Subcutaneous adipose tissue (tissue), 4 donors: Measurements from ENCODE around the gene ATF5. TPM values are rescaled to one million over a fixed set of nuclear protein-coding genes. Genes with fewer than 3 reads are reported as not detected.

Source experiments
- CTCF ChIP-seq: fragments of 450-650 bp; IDR thresholded peaks from one replicate; pipeline ENCODE4 v1.5.1; 2016; ENCODE audit warnings: low read depth, mild to moderate bottlenecking, control low read depth, antibody characterized with exemption, moderate library complexity
- total RNA-seq, 4 donors: library from RNA; depleted of rRNA; stranded (reverse); fragments of >200 nt; gene quantifications; one replicate each; pipeline ENCODE4 v1.1.0, GENCODE V29; 2016

Gene ATF5
- total RNA-seq, 4 donors from 2014 or later: 10.9 to 41.6 (median 17.6) TPM

GRCh38 chr19:49910179-49910578 is 18.8 kb upstream of the ATF5 start:
- no peak for TF ChIP-seq CTCF

DNA sequence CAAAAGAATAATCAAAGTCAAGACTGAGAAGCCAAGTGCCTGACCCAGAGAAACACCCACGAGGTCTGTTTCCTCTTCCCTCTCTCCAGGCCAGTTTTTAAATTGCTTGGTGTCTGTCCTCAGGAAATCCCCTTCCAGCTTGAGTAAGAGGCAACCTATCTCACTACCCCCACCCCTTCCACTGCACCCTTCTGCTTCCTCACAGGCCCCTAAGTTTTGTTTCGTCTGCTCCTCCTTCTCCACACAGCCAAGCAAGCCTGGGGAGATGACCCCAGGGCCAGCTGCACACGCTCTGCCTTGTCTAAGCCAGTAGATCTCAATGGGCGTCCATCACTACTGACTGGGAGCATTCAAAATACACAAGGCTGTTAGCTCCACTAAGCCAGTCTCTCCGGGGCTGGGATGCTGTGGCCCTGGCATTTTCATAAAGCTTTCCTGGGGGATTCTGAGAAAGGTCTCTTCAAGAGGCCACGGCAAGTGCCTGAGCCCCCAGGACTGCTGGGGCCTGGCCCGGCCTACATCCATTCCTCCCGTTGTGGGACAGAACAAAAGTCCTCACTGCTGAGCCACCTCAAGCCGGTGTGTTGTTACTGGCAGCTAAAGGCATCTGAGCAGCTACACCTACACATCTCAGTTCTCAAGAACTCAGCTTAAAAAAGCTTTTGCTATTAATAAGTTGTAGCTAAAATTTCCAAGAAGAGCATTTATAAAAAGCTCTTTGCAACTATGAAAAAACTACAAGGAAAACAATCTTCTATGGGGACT is 17.4 kb upstream of the ATF5 start:
- no peak for TF ChIP-seq CTCF

- TF ChIP-seq CTCF: no peak
These were observed 15.9 kb upstream of the ATF5 start for GRCh38 chr19:49912965-49913685.

GRCh38 chr19:49913720-49914119 is 15.3 kb upstream of the ATF5 start:
- TF ChIP-seq CTCF: no peak

- TF ChIP-seq CTCF: no peak
These were observed 13.7 kb upstream of the ATF5 start for GRCh38 chr19:49915271-49915670.

DNA sequence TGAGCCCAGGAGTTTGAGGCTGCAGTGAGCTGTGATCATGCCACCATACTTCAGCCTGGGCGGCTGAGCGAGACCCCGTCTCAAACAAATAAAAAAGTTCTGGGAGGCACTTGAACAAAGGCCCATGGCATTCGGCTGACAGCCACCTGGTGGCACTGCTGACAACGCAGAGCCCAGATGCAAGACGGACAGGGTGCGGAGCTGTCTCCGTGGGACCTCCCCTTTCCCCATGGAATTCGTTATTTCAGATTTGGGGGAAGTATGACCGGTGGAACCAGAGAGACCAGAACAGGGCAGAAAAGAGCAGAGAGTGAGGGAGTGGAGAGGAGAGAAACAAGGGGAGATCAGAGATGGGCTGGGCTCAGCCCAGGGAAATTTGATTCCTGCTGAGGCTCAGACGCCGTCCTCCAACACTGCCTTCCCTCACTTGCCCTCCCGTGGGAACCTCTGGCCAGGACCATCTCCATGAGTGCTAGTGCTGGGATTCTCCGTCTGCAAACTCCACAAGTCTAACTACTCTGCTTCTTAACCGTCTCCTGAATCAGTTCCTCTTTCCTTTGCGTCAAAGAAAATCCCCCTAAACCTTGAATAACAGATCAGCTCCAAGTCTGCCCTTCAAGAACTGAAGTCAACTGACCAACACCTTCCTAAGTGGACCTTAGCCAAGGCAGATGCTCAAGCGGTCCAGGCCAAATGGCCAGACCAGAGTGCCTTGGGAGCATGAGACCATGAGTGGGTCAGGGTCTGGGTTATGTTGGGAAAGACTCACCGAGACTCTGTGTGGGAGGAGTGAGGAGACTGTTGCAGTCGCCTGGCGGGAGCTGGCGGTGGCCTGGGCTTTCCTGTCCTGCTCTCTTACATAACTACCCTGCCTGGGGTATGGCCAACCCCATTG is 11.9 kb upstream of the ATF5 start:
- TF ChIP-seq CTCF: no peak

GRCh38 chr19:49918089-49918488 is 10.9 kb upstream of the ATF5 start:
- no peak for TF ChIP-seq CTCF
